Measurements from ENCODE around the gene DNM3.

The DNM3 gene

DNA sequence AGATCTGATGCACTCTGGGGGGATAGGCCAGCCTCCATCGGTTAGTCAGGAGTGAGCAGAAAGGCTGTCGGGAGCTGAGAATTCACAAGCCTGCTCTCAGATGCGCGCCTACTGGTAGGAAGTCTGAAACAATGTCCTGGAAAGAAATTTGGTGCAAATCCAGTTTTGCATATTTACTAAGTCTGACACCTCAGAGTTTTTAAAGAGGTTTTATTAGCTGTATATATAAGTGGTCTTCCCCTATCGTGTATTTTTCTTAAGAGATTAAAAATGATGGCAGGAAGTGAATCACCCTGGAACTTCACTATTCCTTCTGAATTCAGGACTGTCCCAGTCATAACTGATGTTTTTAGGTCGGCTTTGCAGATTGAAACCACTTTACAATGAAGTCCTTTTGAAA is 479.4 kb downstream of the DNM3 start:
- no peak overlapping the region for H3K27ac Mint-ChIP-seq
- H3K36me3 Mint-ChIP-seq (ENCODE audit: low read depth) = no peaks in the 10 kb centered on the region
- no peak overlapping the region for H3K4me3 Mint-ChIP-seq
- no peaks in the 10 kb centered on the region for H3K9me3 Mint-ChIP-seq
- no peaks in the 10 kb centered on the region for H3K4me1 Mint-ChIP-seq (ENCODE audit: low read depth)
- DNase-seq = no peak
- H3K27me3 Mint-ChIP-seq = no peaks in the 10 kb centered on the region

DNA sequence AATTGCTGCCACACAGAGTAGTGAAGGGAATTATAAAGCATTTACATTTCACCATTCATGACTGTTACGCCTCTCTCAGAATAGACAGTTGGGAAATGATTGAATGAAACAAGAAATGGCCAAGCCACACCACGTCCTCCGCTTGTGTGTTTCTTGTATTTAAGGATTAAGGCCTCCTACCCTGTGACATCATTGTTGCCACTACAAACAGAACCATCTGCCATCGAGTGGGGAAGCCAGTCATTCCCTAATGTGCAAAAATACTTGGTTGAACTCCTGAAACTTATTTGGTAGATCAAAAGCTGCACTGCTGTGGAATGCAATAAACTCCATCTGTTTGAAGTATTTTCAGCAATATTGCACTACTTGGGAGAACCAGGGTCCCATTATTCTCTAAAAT is 480.2 kb downstream of the DNM3 start:
- Mint-ChIP-seq H3K9me3 (no peaks in the 10 kb centered on the region), H3K27ac (no peak overlapping the region), H3K4me1 (ENCODE audit: low read depth) (no peaks in the 10 kb centered on the region), H3K36me3 (ENCODE audit: low read depth) (no peaks in the 10 kb centered on the region), H3K27me3 (no peaks in the 10 kb centered on the region), H3K4me3 (no peak overlapping the region)
- DNase-seq = no peak

DNA sequence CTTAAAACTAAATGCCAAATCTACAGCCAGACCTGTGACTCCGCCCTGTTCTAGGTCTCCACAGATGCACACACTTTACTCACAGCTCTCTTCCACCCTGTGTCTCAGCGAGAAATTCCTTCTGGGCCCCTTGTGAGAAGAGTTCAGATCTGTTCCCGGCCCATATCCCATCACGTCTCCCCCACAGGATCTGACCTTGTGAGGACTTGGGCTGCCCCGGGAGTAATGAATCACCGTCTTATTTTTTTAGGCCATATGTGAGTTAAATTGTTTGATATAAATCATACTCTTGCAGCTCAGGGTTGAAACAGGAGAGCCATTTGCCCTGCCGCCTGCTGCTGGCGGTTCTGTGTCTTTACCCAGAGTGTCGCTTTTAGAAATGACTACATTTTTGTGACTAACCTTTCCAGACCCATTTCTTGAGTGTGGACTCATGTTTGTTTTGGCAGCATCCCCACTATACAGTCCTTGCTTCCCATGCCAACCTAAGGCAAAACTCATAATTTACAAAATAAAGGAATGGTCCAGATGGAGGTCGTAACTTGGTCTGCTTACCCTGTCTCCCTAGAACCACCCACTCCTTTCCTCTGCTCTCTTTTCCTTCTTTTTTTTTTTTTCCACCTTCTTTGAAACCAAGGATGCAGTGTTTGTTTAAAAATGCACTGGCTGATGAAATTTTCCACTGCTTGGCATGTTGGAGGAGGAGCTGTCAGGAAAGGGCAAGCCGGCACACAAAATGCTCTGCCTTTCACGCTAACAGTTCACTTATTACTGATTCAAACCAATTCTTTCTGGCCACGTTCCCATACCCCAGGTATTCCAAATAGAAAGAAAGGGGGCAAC is 481.1 kb downstream of the DNM3 start:
- H3K4me1 Mint-ChIP-seq (ENCODE audit: low read depth) = no peaks in the 10 kb centered on the region
- no peak overlapping the region for H3K4me3 Mint-ChIP-seq
- H3K27me3 Mint-ChIP-seq = no peaks in the 10 kb centered on the region
- no peaks in the 10 kb centered on the region for H3K36me3 Mint-ChIP-seq (ENCODE audit: low read depth)
- no peak for DNase-seq
- H3K27ac Mint-ChIP-seq = no peak overlapping the region
- H3K9me3 Mint-ChIP-seq = no peaks in the 10 kb centered on the region

DNA sequence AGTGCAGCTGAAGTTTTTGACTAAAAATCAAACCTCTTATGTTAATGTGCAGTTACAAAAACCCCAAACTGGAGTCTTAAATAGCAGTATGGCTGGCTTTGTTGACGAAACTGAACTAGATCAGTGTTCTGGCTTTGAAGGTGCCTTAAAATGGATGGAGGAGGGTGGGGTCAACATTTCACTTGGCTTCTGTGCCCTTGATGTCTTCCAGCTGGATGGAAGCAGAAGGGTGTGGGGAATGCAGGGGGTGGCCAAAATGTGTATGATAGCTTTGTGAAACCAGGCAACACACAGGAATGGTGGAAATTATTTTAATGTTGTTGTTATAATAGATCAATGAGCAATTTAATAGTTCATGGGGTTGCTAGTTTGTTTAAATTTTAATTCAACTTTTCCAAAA is 482.4 kb downstream of the DNM3 start:
- peaks cover 4% of the 10 kb centered on the region for H3K9me3 Mint-ChIP-seq
- no peak overlapping the region for H3K4me3 Mint-ChIP-seq
- H3K4me1 Mint-ChIP-seq (ENCODE audit: low read depth) = no peaks in the 10 kb centered on the region
- H3K36me3 Mint-ChIP-seq (ENCODE audit: low read depth) = no peaks in the 10 kb centered on the region
- H3K27ac Mint-ChIP-seq = no peak overlapping the region
- H3K27me3 Mint-ChIP-seq = no peaks in the 10 kb centered on the region
- no peak for DNase-seq

DNA sequence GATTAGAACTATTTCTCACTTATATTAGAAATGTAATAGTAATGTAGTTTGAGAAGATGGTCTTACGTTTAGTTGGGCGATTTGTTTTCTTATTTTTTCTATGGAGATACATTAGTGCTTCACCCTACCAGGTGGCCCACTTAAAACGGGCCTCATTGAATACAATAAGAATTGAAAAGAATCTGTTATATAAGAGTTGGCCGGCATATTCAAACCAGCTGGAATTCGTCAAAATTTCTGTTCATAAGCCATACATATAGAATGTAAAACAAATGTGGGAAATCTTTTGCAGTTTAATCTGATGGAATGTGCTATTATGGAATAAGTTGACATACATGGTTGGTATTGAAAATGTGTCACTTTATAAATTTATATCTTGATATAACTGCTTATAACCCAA is 482.8 kb downstream of the DNM3 start:
- H3K36me3 Mint-ChIP-seq (ENCODE audit: low read depth) = no peaks in the 10 kb centered on the region
- H3K4me1 Mint-ChIP-seq (ENCODE audit: low read depth) = no peaks in the 10 kb centered on the region
- no peak overlapping the region for H3K4me3 Mint-ChIP-seq
- no peak for DNase-seq
- H3K27ac Mint-ChIP-seq = no peak overlapping the region
- H3K9me3 Mint-ChIP-seq = peaks cover 4% of the 10 kb centered on the region
- H3K27me3 Mint-ChIP-seq = no peaks in the 10 kb centered on the region

DNA sequence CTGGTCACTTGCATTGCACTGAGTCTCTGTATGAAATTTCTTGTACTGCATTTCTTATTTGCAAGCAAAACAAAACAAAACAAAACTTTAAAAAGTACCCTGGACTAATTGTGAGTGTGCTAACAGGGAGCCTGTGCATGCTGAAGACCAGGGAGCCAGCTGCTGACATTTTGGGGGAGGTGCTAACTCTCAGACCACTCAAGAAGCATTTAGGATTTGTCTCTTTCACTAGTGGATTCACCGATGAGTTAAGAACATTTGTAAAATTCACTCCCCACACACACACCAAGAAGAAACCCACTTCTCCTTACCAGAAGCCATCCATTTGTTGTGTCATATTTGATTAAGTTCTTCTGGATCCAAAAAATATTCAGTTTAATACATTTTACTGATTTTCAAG is 483.5 kb downstream of the DNM3 start:
- H3K27ac Mint-ChIP-seq = no peak overlapping the region
- peaks cover 4% of the 10 kb centered on the region for H3K9me3 Mint-ChIP-seq
- no peaks in the 10 kb centered on the region for H3K27me3 Mint-ChIP-seq
- no peaks in the 10 kb centered on the region for H3K36me3 Mint-ChIP-seq (ENCODE audit: low read depth)
- H3K4me1 Mint-ChIP-seq (ENCODE audit: low read depth) = no peaks in the 10 kb centered on the region
- no peak overlapping the region for H3K4me3 Mint-ChIP-seq
- DNase-seq = no peak

DNA sequence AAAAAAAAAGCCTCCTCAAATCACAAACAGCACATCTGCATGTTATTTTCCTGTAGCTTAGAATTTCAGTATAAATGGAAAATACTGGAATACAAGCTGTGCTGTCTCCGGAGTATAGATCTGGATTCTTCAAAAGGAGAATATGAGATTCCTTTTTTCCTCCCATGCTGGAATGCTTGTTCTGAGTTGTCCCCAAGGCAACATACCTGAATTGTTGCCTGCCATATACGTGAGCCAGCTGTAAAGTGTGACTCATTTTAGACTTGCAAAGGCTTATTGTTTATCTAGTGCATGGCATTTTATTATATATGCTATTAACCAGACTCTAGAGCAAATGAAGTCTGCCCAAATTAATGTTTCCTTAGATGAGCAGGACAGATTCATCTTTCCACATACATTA is 484.2 kb downstream of the DNM3 start:
- DNase-seq = no peak
- H3K4me3 Mint-ChIP-seq = no peak overlapping the region
- no peaks in the 10 kb centered on the region for H3K36me3 Mint-ChIP-seq (ENCODE audit: low read depth)
- H3K27ac Mint-ChIP-seq = no peak overlapping the region
- H3K27me3 Mint-ChIP-seq = no peaks in the 10 kb centered on the region
- H3K9me3 Mint-ChIP-seq = peaks cover 4% of the 10 kb centered on the region
- no peaks in the 10 kb centered on the region for H3K4me1 Mint-ChIP-seq (ENCODE audit: low read depth)

DNA sequence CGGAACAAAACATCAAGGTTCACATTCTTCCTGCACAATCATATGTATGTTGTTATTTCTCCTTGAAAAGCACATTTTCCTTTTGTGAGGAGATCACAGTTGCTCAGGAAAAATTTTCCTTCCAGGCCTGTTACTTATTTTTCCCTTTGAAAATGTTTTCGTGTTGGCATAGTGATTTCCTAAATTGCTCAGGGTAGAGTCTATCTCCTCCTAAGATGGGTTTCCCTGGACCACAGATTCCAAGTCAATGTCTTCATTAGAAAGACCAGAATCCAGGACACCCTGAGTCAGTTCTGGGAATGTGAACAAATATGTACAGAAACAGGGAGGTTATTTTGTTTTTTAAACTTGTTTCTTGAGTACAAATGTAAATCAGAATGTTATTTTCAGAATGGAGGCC is 484.8 kb downstream of the DNM3 start:
- Mint-ChIP-seq H3K36me3 (ENCODE audit: low read depth) (no peaks in the 10 kb centered on the region), H3K9me3 (peaks cover 4% of the 10 kb centered on the region), H3K27me3 (no peaks in the 10 kb centered on the region), H3K4me1 (ENCODE audit: low read depth) (no peaks in the 10 kb centered on the region), H3K27ac (no peak overlapping the region), H3K4me3 (no peak overlapping the region)
- DNase-seq = no peak

DNA sequence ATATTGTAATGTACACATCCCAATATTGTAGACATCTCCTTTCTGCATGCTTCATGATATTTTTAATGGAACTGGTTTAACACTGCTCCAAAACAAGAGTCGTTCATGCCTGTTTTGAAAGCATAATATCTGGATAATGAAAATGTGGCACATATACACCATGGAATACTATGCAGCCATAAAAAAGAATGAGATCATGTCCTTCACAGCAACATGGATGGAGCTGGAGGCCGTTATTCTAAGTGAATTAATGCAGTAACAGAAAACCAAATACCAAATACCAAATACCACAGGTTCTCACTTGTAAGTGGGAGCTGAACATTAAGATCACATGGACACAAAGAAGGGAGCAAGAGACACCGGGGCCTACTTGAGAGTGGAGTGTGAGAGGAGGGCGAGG is 487.0 kb downstream of the DNM3 start:
- H3K27me3 Mint-ChIP-seq = no peaks in the 10 kb centered on the region
- no peaks in the 10 kb centered on the region for H3K4me1 Mint-ChIP-seq (ENCODE audit: low read depth)
- H3K36me3 Mint-ChIP-seq (ENCODE audit: low read depth) = no peaks in the 10 kb centered on the region
- no peak overlapping the region for H3K27ac Mint-ChIP-seq
- H3K9me3 Mint-ChIP-seq = peaks cover 4% of the 10 kb centered on the region
- H3K4me3 Mint-ChIP-seq = no peak overlapping the region
- DNase-seq = no peak

DNA sequence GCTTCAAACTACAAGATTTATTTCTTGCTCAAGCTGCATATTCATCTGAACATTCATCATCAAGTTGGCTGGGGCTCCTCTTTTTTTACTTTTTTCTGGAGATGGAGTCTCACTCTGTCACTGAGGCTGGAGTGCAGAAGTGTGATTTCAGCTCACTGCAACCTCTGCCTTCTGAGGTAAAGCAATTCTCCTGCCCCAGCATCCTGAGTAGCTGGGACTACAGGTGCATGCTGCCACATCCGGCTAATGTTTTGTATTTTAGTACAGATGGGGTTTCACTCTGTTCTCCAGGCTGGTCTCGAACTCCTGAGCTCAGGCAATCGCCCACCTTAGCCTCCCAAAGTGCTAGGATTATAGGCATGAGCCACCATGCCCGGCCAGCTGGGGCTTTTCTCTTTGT is 490.9 kb downstream of the DNM3 start:
- Mint-ChIP-seq H3K4me3 (no peak overlapping the region), H3K4me1 (ENCODE audit: low read depth) (no peaks in the 10 kb centered on the region), H3K9me3 (peaks cover 4% of the 10 kb centered on the region), H3K27ac (no peak overlapping the region), H3K27me3 (no peaks in the 10 kb centered on the region), H3K36me3 (ENCODE audit: low read depth) (no peaks in the 10 kb centered on the region)
- no peak for DNase-seq

DNA sequence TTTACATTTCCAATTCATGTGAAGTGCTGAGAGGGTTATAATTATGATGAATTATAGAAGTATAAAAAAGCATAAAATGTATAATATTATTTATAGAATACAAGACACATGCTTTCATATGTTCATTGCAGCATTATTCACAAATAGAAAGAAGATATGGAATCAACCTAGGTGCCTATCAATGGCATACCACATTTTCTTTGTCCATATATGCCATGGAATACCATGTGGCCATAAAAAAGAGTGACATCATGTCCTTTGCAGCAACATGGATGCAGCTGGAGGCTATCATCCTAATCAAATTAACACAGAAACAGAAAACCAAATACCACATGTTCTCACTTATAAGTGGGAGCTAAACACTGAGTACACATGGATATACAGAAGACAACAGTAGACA is 494.1 kb downstream of the DNM3 start:
- Mint-ChIP-seq H3K36me3 (ENCODE audit: low read depth) (no peaks in the 10 kb centered on the region), H3K9me3 (no peaks in the 10 kb centered on the region), H3K4me1 (ENCODE audit: low read depth) (peaks cover 26% of the 10 kb centered on the region)

DNA sequence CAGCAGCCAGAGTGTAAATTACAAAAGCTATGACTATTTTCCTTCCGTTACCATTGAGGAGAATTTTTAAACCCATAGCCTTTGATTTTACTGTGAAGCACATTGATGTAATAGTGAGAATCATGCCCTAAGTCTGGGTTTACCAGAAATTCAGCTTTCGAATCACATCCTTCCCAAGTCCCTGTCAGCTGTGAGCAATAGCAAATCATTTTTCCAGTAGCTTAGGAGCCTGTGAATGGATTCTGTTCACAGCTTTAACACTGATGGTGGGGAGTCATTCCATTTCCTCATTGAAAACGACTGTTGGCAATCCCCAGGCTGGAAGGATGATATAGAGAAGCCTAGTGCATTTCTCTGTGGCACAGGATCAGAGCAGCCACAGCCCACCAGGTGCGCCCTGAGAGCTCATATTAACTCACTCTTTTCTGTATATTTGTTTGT is 497.0 kb downstream of the DNM3 start:
- Mint-ChIP-seq H3K9me3 (no peaks in the 10 kb centered on the region), H3K27me3 (no peaks in the 10 kb centered on the region), H3K27ac (peak overlapping the region; percentile 93), H3K4me3 (peak overlapping the region; percentile 29), H3K4me1 (ENCODE audit: low read depth) (peaks cover 51% of the 10 kb centered on the region), H3K36me3 (ENCODE audit: low read depth) (no peaks in the 10 kb centered on the region)
- peak; percentile 53 for DNase-seq

More for the DNA sequence above, 494.1 kb downstream of the DNM3 start:
- DNase-seq = no peak
- Mint-ChIP-seq H3K27ac (no peak overlapping the region), H3K27me3 (no peaks in the 10 kb centered on the region), H3K4me3 (no peak overlapping the region)

DNA sequence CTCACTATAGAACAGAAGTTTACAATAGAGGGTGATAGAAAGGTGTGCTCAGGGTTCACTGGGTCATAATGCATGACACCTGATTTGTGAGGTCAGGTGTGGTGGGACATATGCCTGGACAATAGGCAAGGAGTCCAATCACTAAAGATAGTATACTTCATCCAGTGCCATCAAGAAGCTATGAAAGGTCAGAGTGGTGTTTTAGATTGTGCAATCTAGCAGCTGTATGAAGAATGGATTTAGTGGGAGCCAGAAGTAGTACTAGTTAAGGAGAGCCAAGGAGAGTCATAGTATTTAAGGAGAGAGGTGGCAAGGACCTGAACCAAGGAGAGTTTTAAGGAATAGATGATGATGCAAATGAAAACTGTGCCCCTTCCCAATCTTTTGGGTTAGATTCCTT is 498.5 kb downstream of the DNM3 start:
- no peaks in the 10 kb centered on the region for H3K27me3 Mint-ChIP-seq
- H3K9me3 Mint-ChIP-seq = no peaks in the 10 kb centered on the region
- DNase-seq = no peak
- H3K27ac Mint-ChIP-seq = no peak overlapping the region
- no peaks in the 10 kb centered on the region for H3K36me3 Mint-ChIP-seq (ENCODE audit: low read depth)
- peaks cover 64% of the 10 kb centered on the region for H3K4me1 Mint-ChIP-seq (ENCODE audit: low read depth)
- no peak overlapping the region for H3K4me3 Mint-ChIP-seq

DNA sequence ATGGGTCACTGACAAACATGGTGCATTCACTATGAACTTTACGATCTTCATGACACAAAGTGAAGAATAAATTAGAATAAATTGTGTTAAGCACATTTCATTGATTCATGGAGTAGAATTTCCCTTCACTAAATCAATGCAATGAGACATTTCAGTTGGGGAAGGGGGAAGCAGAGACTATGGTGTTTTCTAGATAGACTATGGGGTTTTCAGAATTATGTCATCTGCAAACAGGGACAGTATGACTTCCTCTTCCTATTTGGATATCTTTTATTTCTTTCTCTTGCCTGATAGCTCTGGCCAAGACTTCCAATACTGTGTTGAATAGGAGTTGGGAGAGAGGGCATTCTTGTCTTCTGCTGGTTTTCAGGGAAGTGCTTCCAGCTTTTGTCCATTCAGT is 499.2 kb downstream of the DNM3 start:
- Mint-ChIP-seq H3K4me3 (no peak overlapping the region), H3K27me3 (no peaks in the 10 kb centered on the region), H3K27ac (no peak overlapping the region), H3K4me1 (ENCODE audit: low read depth) (peaks cover 64% of the 10 kb centered on the region), H3K9me3 (no peaks in the 10 kb centered on the region), H3K36me3 (ENCODE audit: low read depth) (no peaks in the 10 kb centered on the region)
- DNase-seq = no peak

DNA sequence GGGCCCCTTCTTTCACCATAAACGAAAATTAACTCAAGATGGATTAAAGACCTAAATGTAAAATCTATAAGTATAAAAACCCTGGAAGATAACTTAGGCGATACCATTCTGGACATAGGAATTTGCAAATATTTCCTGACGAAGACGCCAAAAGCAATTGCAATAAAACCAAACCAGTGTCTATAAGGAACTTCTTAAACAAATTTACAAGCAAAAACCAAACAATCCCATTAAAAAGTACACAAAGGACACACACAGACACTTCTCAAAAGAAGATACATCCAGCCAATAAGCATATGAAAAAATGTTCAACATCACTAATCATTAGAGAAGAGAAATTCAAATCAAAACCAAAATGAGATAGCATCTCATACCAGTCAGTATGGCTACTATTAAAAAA is 500.4 kb downstream of the DNM3 start:
- no peaks in the 10 kb centered on the region for H3K27me3 Mint-ChIP-seq
- H3K36me3 Mint-ChIP-seq (ENCODE audit: low read depth) = no peaks in the 10 kb centered on the region
- no peak overlapping the region for H3K4me3 Mint-ChIP-seq
- H3K4me1 Mint-ChIP-seq (ENCODE audit: low read depth) = peaks cover 64% of the 10 kb centered on the region
- no peak for DNase-seq
- H3K27ac Mint-ChIP-seq = no peak overlapping the region
- peaks cover 6% of the 10 kb centered on the region for H3K9me3 Mint-ChIP-seq
